ENCODE results near the gene SLC6A2.

Gene SLC6A2

DNA sequence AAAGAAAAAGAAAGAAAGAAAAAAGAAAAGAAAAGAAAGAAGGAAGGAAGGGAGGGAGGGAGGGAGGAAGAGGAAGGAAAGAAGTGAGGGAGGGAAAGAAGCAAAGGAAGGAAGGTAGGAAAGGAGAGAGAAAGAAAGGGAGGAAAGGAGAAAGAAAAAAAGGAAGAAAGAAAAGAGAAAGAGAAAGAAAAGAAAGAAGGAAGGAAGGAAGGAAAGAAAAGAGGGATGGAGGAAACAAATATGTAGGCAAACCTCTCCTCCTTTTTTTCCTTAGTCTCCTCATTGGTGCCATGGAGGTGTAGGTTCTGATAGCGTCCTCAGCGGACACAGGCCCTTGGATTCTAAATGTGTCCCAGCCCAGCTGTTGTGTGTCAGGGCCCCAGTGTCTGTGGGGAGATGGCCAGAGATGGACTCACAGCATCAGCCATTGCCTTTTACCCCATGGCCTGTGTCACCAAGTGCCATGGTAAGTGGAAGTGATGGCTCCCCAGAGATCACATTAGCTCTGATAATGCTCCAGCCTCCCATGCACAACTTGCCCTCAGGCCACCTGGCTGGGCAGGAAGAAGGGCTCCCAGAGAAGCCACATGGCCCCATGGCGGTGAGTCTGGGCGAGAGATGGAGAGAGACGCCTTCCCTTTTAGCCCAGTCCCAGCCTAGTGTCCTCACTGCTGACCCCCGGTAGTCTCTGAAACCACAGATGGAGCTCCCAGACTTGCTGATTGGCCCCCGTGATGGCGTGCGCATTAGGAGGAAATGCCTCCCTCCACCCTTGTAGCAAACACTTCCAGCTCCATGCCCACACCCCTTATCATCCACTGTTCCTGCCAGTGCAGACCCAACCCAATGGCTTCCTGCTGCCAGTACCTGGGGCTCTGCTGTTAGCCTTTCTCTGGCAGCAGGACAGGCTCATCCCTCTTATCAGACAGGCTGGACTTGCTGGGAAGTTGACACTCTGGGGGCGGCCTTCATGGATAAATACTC, 3.7 kb upstream of the SLC6A2 start:
- no peak for DNase-seq

DNA sequence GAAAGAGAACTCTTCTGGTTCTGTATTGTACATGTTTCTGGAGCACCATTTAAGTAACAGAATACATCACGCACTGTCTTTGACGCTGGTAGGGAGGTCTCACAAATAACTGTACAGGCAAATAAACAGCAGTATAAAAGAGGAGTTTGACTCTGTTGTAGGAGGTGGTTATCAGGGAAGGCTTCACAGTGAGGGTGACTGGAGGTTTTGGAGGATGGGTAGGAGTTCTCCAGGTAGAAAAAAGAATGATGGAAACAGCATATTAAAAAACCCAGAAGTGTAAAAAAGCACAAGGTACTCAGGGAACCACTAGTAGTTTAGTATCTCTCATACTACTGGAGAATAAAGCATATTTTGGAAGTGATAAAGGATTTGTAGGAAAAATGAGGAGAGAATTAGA, 2.7 kb upstream of the SLC6A2 start:
- DNase-seq, result no peak

DNA sequence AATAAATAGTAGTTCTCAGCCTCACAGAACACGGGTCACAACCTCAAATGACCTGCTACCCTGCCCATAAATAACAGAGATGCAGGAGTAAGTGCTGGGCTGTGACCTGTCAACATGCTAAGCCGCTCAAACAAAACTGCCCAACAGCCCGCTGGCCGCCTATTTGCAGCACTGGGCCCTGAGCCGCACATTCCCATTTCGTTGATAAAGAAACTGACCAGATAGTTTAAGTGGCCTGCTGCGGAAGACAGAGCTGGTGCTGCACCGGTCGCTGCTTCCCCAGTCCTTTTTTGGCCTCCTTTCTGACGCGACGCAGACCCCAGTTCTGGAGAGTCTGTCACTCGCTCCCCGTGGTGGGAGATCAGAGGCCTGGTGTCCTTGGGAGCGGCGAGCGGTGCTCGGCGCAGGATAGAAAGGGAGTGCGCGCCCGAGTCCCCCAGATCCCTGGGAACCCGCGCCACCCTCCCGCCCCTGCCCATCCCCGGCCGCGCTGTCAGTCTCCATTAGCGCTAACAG, 349 bp upstream of the SLC6A2 start:
- no peak for DNase-seq

DNA sequence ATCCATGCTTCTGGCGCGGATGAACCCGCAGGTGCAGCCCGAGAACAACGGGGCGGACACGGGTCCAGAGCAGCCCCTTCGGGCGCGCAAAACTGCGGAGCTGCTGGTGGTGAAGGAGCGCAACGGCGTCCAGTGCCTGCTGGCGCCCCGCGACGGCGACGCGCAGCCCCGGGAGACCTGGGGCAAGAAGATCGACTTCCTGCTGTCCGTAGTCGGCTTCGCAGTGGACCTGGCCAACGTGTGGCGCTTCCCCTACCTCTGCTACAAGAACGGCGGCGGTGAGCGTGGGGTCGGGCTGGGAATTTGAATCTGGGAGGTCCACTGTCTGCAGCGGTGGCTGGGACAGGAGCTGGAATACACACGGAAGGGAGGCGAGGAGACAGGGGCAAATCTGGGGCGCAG, 904 bp downstream of the SLC6A2 start:
- DNase-seq, result no peak

DNA sequence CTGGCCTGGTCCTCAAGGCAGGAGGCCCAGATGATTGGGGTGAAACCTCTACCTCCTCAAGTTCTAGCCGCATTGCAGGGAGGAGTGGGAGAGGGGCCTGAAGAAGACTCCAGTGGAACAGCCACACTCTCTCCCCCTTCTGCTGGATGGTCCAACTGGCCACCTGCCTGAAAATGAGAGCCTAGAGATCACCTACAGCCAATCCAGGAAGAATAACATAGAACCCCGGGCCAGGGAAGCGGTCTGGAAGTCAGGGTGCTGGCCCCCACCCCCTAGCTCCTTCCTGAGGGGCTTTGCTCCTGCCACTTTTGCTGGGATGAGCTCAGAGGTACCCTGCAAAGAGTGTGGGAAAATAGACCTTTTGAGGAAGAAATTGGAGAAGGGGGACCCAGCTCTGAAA, 1.8 kb downstream of the SLC6A2 start:
- DNase-seq, result no peak

DNA sequence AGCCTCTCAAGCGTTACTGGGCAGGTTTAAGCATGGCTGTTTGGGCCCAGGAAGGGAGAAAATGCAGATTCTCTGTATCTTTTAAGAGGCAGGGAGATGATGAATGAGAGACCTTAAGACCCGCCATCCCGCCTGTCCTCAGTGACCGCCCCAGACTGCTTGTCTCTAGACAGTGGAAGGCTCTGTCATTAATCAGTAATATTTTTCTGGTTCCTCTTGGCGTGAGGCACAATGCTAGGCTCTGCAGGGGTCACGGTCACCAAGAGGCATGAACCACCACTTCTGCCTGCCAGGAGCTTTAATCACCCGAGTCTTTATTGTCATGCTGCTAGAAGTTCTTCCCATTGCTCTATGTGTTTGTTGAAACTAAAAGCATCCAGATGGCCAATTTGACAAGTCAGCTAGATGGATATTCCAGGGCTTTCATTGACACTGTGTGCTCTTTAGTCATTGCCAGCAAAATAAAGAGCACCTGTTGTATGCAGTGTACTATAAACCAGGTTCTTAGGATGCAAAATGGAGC, 3.2 kb downstream of the SLC6A2 start:
- DNase-seq, result no peak

DNA sequence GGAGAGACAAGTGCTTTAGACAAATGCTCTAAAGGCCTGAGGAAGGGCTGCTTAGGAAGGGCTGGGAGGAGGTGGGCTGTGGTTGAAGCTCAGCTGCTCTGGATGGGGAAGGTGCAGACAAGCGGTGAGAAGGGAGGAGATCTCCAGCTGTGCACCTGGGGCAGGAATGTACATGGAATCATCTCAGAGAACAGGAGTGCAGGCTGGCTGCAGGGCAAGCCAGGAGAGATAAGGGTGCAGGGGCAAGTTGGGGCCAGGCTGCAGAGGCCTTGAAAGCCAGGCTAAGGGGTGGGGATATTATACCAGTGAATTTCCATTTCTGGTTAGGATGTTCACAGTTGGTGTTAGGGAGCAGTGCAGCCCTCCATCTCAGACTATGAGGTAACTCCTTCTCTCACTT, 4.2 kb downstream of the SLC6A2 start:
- DNase-seq, result no peak

DNA sequence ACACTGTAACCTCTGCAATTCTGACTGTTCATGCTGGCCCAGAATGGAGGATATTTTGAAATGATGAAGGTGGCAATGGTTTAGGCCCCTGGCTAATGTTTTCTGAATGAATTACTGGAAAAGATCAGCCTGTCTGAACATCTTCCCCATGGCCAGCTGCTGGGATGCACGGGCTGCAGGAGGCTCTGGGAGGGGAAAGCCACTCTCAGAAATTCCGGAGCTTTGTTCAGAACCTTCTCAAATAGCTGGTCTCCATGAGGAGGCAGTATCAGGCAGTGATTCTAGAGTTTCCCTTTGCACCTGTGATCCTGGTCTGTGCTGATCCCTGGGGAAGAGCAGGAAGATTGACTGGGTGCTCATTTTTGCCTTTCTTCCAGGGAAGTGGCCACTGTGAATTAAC, 5.0 kb downstream of the SLC6A2 start:
- no peak for DNase-seq

DNA sequence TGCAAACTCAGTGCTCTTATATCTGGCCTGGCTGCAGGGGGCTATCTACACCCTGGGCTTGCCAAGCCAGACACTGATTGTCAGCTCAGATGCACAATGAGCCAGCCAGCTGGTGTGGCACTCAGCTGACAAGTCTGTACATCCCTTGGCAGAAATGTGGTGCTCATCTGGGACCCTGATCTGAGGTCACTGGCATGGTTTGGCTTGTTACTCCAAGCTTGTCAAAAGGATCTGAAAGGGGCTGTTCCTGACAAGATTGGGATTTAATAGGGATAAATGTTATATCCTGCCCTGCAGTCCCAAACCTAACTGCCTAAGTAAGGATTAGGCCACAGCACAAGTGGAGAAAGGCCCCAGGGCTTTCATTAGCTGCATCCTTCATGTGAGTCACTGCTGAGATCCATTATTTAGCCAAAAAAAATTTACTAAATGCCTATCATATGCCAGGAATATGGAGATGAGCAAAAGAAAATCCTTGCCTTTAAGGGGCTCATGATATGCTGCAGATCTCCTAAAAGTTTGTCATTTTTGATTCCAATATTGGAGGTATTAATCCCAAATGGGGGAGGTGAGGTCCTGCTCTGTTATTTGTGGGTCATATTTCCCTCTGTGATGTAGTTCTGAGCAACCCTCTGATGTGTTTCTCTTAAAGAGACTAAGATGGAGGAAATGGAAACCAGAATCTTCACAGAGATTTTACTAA, 6.3 kb downstream of the SLC6A2 start:
- DNase-seq, result no peak

DNA sequence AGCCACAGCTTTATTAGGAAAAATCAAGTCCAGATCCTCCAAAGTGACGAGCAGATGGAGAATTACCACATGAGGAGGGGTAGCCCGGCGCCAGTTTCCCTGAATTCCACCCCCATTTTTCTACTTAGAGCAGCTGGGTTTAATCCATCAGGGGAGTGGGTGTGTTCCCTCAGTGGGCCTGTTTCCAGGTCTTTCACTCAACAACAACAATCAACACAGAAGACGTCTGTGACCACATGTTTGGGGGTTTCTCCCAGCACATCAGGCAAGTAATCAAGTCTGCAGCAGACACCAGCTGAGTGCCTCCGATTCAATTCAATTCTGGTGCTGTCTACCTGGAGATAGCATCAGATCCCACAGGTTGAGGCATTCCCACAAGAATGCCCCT, 6.8 kb downstream of the SLC6A2 start:
- no peak for DNase-seq

DNA sequence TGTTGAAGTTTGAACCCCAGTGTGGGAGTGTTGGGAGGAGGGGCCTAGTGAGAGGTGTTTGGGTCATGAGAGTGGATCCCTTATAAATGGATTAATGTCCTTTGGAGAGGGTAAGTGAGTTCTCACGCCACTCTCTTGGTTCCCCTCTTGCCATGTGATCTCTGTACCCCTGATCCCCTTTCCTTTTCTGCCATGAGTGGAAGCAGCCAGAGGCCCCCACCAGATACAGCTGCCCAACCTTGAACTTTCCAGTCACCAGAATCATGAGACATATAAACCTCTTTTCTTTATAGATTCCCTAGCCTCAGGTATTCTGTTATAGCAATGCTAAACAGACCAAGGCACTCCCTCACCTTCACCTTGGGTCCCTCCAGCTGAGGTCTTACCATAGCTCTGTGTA, 7.4 kb downstream of the SLC6A2 start:
- no peak for DNase-seq

DNA sequence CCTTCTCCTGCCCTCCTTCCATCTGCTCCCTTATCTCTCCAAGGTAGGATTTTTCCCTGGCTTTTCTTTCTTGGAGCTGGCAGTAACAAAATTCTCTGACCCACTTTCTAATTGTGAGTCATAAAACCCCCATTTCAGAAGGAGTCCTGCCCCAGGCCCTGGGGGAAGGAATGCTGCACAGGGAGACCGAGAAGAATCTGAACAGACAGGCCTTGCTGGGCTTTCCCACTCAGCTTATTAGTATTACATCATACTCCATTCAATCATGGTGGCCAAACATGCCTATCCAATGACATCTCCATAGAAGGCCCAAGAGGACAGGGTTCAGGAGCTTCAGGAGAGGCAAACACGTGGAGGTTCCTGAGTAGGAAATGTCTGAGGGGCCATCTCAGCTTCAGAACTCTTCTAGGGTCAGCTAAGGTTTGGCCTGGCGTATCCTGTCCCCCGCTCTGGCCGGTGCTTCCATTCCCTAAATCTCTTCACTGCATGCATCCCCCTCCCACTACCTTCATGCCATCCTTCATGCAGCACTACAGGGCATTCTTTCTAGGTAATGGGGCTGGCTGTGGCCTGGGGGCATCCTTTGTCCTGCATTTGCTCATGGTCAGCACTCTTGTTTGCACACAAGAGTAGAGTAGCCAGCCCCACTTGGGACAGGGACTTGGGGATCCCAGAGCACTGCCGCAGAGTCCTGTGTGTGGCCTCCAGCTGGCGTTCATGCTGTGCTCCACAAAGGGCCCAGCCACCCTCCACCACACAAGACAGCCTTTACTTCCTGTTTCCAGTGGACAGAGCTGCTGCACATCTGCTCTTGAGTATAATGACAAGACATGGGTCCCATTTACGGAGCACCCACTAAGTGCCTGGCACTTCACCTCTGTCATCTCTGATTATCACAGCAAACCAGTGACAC, 8.2 kb downstream of the SLC6A2 start:
- no peak for DNase-seq

DNA sequence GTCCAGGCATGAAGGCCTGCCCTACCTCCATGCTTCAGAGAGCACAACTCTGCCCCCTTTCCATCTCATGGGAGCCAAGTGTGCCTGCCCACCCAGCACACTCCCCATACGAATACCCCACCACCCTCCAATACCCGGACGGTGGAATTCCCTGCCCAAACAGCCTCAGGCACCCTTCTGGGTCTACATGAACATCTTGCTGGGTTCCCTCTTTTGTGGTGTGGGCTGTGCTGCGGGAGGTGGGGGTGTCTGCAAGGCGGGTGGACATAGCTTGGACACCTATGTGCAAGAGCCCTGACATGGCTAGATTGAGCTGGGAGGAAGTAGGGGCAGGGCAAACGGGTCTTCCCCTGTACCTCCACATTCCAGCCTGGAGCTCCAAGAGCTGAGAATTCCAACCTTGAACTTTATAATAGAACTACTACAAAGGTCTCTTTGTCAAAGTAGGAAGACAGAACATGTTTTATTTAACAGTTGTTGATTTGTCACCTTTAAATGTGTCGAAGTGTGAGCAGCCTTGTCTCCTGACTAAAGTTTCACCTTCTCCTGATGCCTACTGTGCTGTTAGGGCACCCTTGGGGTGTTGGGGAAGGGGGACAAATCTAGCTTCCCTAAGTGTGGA, 9.1 kb downstream of the SLC6A2 start:
- no peak for DNase-seq

DNA sequence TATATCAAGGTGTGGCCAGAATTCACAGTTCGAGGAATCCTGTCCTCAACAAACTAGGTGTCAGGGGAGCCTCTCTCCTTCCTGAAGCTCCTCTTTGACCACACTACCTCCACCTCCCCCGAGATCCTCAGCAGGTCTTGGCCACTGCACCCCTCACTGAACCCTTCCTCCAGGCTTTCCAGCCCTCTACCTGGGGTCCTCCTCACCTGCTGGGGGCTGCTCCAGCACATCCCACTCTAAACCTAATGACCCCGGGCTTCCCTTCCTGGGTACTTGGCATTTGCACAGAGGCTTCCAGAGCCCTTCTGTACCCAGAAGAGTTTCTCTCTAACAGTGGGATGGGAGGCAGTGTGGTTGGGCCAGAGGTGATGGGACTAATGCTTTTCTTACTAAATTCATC, 9.7 kb downstream of the SLC6A2 start:
- no peak for DNase-seq

DNA sequence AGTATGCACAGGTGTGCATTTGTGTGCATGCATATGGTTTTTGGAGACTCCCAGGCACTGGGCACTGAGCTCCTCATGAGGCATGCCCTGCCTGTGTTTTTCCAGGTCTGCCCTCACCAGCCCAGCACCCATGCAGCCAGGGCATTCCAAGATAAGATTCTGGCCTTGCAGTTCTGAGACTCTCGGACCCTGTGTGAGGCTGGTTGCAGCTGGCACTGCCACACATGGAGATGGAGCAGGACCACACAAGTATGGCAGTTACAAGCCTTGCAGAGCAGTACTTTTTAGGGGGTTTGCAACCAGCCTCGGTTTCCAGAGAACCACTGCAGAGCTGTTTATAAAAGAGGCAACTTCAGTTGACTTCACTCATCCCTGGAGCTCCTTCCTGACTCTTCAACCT, 10.2 kb downstream of the SLC6A2 start:
- no peak for DNase-seq

DNA sequence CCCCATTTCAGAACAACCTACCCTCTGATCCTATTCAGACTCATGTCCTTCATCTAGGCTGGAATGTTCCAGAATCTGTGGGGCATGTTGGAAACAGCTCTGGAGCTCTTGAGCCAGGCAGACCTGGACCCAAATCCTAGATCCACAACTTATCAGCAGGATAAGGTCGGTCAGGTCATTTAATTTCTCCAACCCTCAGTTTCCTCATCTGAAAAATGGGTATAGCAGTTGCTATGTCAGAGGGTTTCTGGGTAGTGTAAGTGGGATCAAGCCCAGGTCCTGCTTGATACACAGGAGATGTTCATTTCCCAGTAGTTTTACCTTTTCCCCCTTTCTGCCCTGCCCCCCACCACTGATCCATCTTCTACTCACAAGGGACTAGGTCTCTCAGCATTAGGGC, 12.0 kb downstream of the SLC6A2 start:
- DNase-seq, result no peak

DNA sequence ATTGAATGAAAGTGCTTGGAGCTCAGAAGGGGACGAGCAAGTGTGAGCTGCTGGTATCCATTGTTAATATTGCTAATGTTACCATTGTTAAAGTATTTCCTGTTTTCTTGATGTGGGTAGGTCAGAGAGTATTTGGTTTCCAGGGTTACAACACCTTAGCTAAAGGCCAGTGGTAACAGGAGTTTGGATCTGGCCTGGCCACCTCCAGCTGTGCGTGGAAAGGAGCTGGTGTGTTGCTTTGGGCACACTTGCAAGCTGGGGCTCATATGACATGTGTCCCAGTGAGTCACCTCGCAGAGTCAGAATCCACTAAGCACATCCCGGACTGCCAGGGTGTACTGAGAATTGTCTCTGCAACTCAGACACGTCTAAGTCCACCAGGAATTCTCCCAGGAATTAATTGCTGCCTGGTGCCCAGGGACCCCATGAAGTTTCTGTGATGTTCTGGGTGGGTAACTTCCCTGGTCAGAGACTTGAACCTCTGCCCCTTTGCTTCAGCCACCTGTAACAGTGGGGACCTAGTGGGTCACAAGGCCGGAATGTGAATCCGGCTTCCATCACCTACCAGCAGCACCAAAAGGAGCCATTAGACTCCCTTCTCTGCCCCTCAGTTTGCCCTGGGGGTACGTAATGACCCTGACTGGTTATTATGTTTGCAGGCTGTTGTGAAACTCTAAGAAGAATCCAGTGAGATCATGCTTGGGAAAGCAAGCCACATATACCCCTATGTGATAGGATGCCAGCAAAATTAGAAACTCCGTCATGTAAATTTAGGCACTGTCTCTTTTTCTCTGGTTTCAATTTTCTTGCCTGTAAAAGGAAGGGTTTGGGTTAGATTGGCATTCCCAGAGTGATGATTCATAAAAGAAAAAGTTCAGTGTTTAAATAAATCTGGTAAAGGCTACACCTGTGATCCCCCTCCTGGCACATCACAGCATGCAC, 12.8 kb downstream of the SLC6A2 start:
- DNase-seq, result no peak

DNA sequence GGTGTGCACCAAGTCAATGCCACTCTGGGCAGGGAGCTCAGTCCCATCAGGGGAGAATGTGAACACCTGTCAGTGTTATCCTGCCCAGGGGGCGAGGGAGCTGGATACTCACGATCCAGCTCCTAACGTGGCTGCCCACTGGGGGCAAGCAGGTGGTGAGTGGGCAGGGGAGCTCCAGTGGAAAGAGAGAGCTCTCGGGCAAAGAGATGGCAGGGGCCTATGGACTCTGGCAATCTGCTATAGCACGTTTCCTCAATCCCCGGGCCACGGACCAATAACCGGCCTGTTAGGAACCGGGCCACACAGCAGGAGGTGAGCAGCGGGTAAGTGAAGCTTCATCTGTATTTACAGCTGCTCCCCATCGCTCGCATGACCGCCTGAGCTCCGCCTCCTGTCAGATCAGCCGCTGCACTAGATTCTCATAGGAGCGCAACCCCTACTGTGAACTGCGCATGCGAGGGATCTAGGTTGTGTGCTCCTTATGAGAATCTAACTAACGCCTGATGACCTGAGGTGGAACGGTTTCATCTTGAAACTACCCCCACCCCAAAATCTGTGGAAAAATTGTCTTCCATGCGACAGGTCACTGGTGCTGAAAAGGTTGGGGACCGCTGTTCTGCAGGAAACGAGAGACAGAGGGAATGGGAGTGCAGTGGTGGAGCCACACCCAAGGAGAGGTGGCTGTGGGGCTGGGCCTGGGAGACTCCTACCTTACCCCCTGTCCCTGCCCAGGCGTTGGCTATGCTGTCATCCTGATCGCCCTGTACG, 15.6 kb downstream of the SLC6A2 start:
- no peak for DNase-seq

DNA sequence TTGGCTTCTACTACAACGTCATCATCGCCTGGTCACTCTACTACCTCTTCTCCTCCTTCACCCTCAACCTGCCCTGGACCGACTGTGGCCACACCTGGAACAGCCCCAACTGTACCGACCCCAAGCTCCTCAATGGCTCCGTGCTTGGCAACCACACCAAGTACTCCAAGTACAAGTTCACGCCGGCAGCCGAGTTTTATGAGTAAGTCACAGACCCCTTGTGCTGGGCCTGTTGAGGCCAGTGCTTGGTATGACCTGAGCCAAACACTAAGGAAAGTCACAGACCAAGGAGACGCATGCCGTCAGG, 16.1 kb downstream of the SLC6A2 start:
- DNase-seq, result no peak

DNA sequence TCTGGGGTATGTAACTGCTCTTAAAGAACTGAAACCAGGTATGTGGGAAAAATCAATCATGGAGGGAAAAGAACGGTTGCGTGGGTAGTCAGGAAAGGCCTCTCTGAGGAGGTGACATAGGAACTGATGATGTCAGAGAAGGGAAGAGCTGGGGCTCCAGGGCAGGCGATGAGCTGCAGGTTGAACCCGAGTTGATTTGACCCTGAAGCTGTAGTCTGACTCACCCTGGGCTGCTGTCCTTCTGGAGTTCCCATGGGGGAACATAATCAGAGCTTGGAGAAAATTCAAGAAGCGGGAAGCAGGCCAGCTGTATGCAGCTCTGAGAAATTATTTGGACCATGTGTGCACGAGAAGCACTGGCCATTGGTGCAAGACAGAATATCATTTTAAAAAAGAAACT, 16.7 kb downstream of the SLC6A2 start:
- DNase-seq, result no peak

All from activated CD4-positive, CD25-positive, alpha-beta regulatory T cell (primary cell).